ENCODE results near the gene PLCG2.
"Not testable (repeated sequence)": the region's sequence is repeated elsewhere in the genome, so short reads cannot be mapped to it uniquely, and the experiment has no call there.

Gene PLCG2

GRCh38 chr16:81945665-81946064 lies 166.6 kb downstream of the PLCG2 start:
- no peak for DNase-seq

DNA sequence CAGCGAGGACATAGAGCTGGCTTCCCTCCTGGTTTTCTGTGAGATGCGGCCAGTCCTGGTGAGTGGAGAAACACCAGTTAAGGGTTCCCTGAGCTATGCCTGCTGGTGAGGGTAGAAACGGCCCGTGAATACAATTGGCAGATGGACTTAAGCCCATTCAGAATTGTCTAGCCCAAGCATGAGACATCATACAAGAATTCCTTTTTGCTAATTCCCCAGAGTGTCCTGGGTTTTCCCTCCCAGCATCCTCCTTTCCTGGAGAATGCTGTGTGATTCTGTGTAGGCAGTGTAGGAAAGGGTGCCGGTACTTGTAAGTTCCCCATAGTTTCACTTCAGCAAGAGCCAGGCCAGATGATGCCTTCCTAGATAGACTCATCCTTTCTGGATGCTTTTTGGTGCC lies 167.1 kb downstream of the PLCG2 start:
- no peak for DNase-seq

GRCh38 chr16:81951564-81951963 lies 172.5 kb downstream of the PLCG2 start:
- DNase-seq, result no peak

- DNase-seq, result no peak
Observed at GRCh38 chr16:81956213-81956948, 177.3 kb downstream of the PLCG2 start.

GRCh38 chr16:81964808-81965207 lies 185.7 kb downstream of the PLCG2 start:
- DNase-seq, result no peak

- DNase-seq, result no peak
Observed at GRCh38 chr16:81967358-81967757, 188.3 kb downstream of the PLCG2 start.

DNA sequence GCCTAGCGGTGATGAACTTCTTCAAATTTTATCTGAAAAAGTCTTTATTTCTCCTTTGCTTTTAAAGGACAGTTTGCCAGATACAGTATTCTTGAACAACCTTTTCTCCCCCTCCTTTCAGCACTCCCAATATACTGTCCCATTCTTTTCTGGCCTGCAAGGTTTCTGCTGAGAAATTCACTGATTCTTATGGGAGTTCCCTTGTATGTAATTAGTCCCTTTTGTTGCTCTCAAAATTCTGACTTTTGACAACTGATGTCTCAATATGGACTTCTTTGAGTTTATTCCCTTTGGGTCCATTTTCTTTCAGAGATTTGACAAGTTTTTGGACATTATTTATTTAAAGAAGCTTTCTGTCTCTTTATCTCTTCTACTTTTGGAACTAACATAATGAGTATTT lies 192.8 kb downstream of the PLCG2 start:
- DNase-seq, result no peak

GRCh38 chr16:81973737-81974136 lies 194.6 kb downstream of the PLCG2 start:
- DNase-seq, result no peak

GRCh38 chr16:81975637-81976036 lies 196.5 kb downstream of the PLCG2 start:
- DNase-seq, result no peak

DNA sequence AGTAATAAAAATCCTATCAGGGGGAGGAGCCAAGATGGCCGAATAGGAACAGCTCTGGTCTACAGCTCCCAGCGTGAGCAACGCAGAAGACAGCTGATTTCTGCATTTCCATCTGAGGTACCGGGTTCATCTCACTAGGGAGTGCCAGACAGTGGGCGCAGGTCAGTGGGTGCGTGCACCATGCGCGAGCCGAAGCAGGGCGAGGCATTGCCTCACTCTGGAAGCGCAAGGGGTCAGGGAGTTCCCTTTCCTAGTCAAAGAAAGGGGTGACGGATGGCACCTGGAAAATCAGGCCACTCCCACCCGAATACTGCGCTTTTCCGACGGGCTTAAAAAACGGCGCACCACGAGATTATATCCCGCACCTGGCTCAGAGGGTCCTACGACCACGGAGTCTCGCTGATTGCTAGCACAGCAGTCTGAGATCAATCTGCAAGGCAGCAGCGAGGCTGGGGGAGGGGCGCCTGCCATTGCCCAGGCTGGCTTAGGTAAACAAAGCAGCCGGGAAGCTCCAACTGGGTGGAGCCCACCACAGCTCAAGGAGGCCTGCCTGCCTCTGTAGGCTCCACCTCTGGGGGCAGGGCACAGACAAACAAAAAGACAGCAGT lies 198.3 kb downstream of the PLCG2 start:
- not testable (repeated sequence) for DNase-seq

GRCh38 chr16:81987121-81987520 lies 208.0 kb downstream of the PLCG2 start:
- DNase-seq, result no peak

DNA sequence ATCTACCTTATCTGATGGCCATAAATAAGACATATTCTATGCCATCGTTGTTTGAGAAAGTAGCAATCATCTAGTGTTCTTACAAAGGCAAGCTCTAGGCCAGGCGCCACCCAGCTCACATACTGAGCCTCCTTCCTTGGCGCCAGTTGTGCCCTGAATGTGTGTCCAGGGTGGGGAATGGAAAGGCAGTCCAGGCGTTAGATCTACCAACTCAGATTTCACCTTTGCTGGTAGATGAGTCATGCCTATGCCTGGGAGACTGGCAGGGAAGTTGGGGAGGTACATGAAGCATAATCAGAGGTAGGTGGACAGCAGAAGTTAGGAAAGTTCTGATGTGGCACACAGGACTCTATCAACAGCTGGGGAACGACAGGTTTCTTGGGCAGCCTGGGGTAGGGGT lies 208.6 kb downstream of the PLCG2 start:
- no peak for DNase-seq

DNA sequence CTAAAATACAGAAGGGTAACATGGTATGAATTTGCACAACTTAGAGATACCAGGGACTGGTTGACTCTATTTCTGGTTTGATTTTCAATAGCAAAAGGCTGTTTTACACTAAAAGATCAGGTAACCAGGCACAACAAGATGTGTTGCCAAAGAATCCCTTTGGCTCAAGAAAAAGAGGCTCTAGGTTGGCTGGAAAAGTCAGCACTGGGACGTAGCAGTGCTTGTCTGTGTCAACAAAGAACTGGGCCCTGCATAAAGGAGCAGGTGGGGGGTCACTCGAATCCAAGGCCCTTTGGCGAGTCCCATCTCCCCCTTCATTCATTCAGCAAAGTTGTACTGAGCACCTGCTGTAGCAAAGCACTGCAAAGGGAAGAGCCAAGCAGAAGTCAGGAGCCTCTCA lies 213.8 kb downstream of the PLCG2 start:
- no peak for DNase-seq

GRCh38 chr16:81994485-81994884 lies 215.4 kb downstream of the PLCG2 start:
- DNase-seq, result no peak

- DNase-seq, result no peak
Observed at GRCh38 chr16:81995651-81996050, 216.6 kb downstream of the PLCG2 start.

- DNase-seq, result no peak
Observed at GRCh38 chr16:81996664-81997509, 217.8 kb downstream of the PLCG2 start.

GRCh38 chr16:81997738-81998137 lies 218.6 kb downstream of the PLCG2 start:
- DNase-seq, result no peak

DNA sequence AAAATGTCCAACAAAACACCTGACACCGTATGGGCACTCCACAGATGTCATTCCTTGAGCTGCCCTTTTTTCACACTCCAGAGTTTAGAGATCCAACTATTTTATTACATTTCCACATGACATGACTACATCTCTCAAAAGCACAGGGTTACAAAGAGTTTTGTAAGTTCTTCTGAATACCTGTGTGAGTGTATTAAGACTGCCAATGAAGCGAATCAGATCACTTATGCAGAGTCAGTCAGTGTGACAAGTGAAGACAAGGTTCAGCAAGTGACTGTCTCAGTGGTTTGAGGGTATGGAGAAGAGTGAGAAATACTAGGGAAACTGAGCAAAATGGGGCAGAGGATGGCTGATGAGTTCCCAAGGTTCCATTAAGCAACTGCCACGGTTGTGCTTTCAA lies 223.7 kb downstream of the PLCG2 start:
- no peak for DNase-seq

GRCh38 chr16:82004601-82005000 lies 225.5 kb downstream of the PLCG2 start:
- DNase-seq, result no peak

DNA sequence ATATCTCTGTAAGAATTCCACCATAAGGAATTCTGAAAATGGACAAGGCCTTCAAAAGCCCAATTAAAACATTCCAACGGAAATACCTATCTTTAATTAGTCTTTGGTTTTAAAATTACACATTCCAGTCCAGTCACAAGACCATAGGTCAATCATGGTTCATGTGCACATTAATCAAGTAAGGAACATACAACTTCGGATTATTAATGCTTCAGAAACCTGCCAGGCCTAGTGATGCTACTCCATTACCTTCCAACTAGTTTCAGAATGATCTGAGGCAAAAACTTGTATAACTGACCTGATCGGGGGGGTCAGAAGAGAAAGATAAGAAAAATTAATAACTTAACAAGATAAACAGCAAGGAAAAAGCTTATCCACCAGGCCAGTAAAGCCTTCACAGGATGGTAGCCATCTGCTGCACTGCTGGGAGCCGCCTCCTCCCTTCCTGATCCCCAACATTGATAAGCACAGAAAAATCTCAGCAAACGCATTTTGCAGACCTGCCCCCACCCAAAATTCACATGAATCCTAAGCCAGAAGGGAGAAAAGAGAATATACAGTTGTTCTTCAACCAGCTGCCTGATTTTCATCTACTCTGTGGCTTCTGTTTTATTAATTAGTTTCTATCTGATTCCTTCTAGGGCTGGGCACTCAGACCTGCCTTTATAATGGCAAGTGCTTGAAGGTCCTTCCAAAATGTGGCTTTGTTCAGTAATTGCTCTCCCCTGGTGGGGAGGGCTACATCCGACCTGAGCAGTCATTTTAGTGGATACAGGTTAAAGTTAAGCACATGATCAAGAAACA lies 226.1 kb downstream of the PLCG2 start:
- no peak for DNase-seq

- no peak for DNase-seq
Observed at GRCh38 chr16:82006036-82006435, 226.9 kb downstream of the PLCG2 start.

GRCh38 chr16:82007189-82007588 lies 228.1 kb downstream of the PLCG2 start:
- no peak for DNase-seq

DNA sequence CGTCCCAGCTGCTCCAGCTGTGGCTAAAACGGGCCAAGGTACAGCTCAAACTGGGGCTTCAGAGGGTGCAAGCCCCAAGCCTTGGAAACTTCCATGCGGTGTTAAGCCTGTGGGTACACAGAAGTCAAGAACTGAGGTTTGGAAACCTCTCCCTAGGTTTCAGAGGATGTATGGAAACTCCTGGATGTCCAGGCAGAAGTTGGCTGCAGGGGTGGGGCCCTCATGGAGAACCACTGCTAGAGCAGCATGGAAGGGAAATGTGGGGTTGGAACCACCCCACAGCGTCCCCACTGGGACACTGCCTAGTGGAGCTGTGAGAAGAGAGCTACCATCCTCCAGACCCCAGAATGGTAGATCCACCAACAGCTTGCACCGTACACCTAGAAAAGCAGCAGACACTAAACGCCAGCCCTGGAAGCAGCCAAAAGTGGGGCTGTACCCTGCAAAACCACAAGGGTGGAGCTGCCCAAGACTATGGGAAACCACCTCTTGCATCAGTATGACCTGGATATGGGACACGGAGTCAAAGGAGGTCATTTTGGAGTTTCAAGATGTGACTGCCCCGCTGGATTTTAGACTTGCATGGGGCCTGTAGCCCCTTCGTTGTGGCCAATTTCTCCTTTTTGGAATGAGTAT lies 230.0 kb downstream of the PLCG2 start:
- DNase-seq, result no peak
